Natural killer cell (primary cell): ENCODE results near the gene PRCD. TPM values are rescaled to one million over a fixed set of nuclear protein-coding genes. Genes with fewer than 3 reads are reported as not detected.

Experiments
- ATAC-seq, 3 donors: fragments of 150-1000 bp in 2 of 3; fragments of 200-7000 bp in 1 of 3; cut with Tn5 transposase; 1 replicate in 1 of 3; 2 replicates in 2 of 3; pipeline ENCODE4 v1.10.0; 2021; ENCODE audit warnings: mild to moderate bottlenecking in 2 of 3, moderate library complexity in 2 of 3
- DNase-seq, 2 donors: peaks; one replicate each; pipeline versions ENCODE4 v3.0.0 to v3.0.0-alpha.2; 2013 to 2021; ENCODE audit warnings: mixed read lengths in 1 of 2
- H3K27ac ChIP-seq: one replicate; pipeline ENCODE4 v1.5.1; 2013; ENCODE audit warnings: mild to moderate bottlenecking, low read length
- H3K27me3 ChIP-seq: one replicate; pipeline ENCODE4 v1.6.1; 2013; ENCODE audit warnings: low read length; ENCODE audit not compliant: control insufficient read depth, insufficient read depth
- H3K36me3 ChIP-seq: one replicate; pipeline ENCODE4 v1.6.1; 2013; ENCODE audit warnings: low read length; ENCODE audit not compliant: control insufficient read depth, insufficient read depth
- H3K4me1 ChIP-seq: one replicate; pipeline ENCODE4 v1.6.1; 2013; ENCODE audit warnings: low read length; ENCODE audit not compliant: control insufficient read depth, insufficient read depth
- H3K4me3 ChIP-seq: one replicate; pipeline ENCODE4 v1.5.1; 2013; ENCODE audit warnings: low read length
- H3K9me3 ChIP-seq: one replicate; pipeline ENCODE4 v1.6.1; 2013; ENCODE audit warnings: low read length; ENCODE audit not compliant: control insufficient read depth, insufficient read depth
- H3K27ac Mint-ChIP-seq, 2 donors: one replicate each; pipeline ENCODE4 v1.8.0; 2022; ENCODE audit warnings: mild to moderate bottlenecking in 2 of 2, mixed read lengths in 2 of 2, moderate library complexity in 1 of 2
- H3K27me3 Mint-ChIP-seq, 2 donors: one replicate each; pipeline ENCODE4 v1.8.0; 2022; ENCODE audit warnings: low read depth in 2 of 2, mixed read lengths in 2 of 2
- H3K36me3 Mint-ChIP-seq: one replicate; pipeline ENCODE4 v1.8.0; 2022; ENCODE audit warnings: mixed read lengths
- H3K4me1 Mint-ChIP-seq, 2 donors: one replicate each; pipeline ENCODE4 v1.8.0; 2022; ENCODE audit warnings: mixed read lengths in 2 of 2
- H3K4me3 Mint-ChIP-seq: one replicate; pipeline ENCODE4 v1.8.0; 2022; ENCODE audit warnings: mild to moderate bottlenecking, moderate library complexity, mixed read lengths
- H3K9me3 Mint-ChIP-seq, 2 donors: one replicate each; pipeline ENCODE4 v1.8.0; 2022; ENCODE audit warnings: mixed read lengths in 2 of 2
- CTCF ChIP-seq: fragments of 200-600 bp; IDR thresholded peaks from one replicate; pipeline ENCODE4 v1.8.0; 2022; ENCODE audit warnings: antibody characterized with exemption
- WGBS: methylation state at CpG from one replicate; pipeline ENCODE4 v1.1.7; 2013; ENCODE audit warnings: missing lambda C conversion rate; ENCODE audit not compliant: insufficient coverage; 5-methylcytosine and 5-hydroxymethylcytosine counted together
- intact Hi-C: fragments of 100-400 bp; cut with micrococcal nuclease; formaldehyde crosslinking; loops from one replicate; pipeline ENCODE4 v1.14.2; 2022
- total RNA-seq, 4 donors: library from RNA; stranded (reverse); fragments of 120-200 nt in 1 of 4; gene quantifications; one replicate each; pipeline versions ENCODE4 v1.2.3 to v1.2.4, GENCODE V29; 2013 to 2022

The PRCD gene
- total RNA-seq, 3 donors from 2014 or later (not counting 1 experiment from before 2014, with no cell fraction given), result 0.77 to 1.1 (median 0.82) TPM

- no peak for TF ChIP-seq CTCF
- Histone ChIP-seq H3K36me3 (no peaks in the 10 kb centered on the region), H3K4me1 (peaks cover 24% of the 10 kb centered on the region), H3K27ac (no peak overlapping the region), H3K27me3 (peaks cover 24% of the 10 kb centered on the region), H3K4me3 (no peak overlapping the region), H3K9me3 (no peaks in the 10 kb centered on the region)
- peaks cover 4% of the 10 kb centered on the region in 2 donors for H3K4me1 Mint-ChIP-seq
- DNase-seq (no peak), ATAC-seq (no peak)
- H3K9me3 Mint-ChIP-seq, result no peaks in the 10 kb centered on the region
- no peaks in the 10 kb centered on the region for H3K36me3 Mint-ChIP-seq
- 50% methylated on average over 2 of the region's 3 CpGs for WGBS
- intact Hi-C loops, result no loop called here
- H3K4me3 Mint-ChIP-seq, result no peak overlapping the region
- H3K27me3 Mint-ChIP-seq, result peaks cover 19 to 28% of the 10 kb centered on the region in 2 donors
- no peak overlapping the region for H3K27ac Mint-ChIP-seq
Observed at GRCh38 chr17:76582660-76583059, 42.8 kb downstream of the PRCD start.

GRCh38 chr17:76584427-76585032 is 44.7 kb downstream of the PRCD start:
- Mint-ChIP-seq H3K27ac (no peak overlapping the region), H3K36me3 (peaks cover 12% of the 10 kb centered on the region), H3K9me3 (no peaks in the 10 kb centered on the region), H3K4me3 (peak overlapping the region; percentile 72), H3K27me3 (peaks cover 37 to 42% of the 10 kb centered on the region in 2 donors), H3K4me1 (peaks cover 4% of the 10 kb centered on the region in 2 donors)
- H3K4me3 ChIP-seq, result peak overlapping the region; percentile 40
- H3K27ac ChIP-seq, result no peak overlapping the region
- no peaks in the 10 kb centered on the region for H3K36me3 ChIP-seq
- peaks cover 24% of the 10 kb centered on the region for H3K27me3 ChIP-seq
- H3K4me1 ChIP-seq, result peaks cover 24% of the 10 kb centered on the region
- DNase-seq (no peak), ATAC-seq (no peak)
- no peak for TF ChIP-seq CTCF
- no peaks in the 10 kb centered on the region for H3K9me3 ChIP-seq
- intact Hi-C loops, result no loop called here
- 25% methylated on average over 17 of the region's 17 CpGs for WGBS

DNA sequence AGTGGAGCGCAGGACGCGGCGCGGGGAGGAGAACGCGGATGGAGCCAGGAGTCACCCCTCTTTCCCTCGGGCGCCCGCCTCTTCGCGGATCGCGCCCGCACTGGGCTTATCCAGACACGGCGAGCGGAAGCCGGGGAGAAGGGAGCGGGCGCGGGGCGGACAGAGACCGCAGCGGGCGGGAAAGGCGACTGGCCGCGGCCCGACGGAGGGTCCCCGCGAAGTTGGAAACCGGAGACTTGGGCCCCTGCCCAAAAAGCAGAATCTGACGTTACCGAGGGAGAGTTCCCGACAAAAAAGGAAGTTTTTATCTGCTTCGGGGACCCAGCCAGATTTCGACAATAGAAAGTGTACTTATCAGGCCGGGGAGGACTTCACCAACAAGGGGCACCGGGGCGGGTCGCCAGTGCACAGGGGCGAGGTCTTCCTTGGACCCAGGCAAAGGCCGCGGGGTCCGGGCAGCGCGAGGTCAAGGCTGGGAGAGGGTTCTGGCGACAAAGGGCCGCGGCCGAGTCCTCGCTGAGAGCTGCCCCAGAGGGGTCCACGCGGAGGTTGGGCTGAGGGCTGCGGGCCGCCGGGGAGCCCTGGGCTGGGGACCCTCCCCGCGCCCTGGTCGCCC is 45.3 kb downstream of the PRCD start:
- no peak overlapping the region for H3K27ac Mint-ChIP-seq
- TF ChIP-seq CTCF, result no peak
- intact Hi-C loops, result no loop called here
- no peaks in the 10 kb centered on the region for H3K9me3 Mint-ChIP-seq
- Histone ChIP-seq H3K27ac (no peak overlapping the region), H3K36me3 (no peaks in the 10 kb centered on the region), H3K4me1 (peaks cover 24% of the 10 kb centered on the region), H3K27me3 (peaks cover 24% of the 10 kb centered on the region), H3K4me3 (peak overlapping the region; percentile 40), H3K9me3 (no peaks in the 10 kb centered on the region)
- peaks cover 4% of the 10 kb centered on the region in 2 donors for H3K4me1 Mint-ChIP-seq
- H3K27me3 Mint-ChIP-seq, result peaks cover 44 to 47% of the 10 kb centered on the region in 2 donors
- WGBS, result under 1% methylated on average over 62 of the region's 62 CpGs
- ATAC-seq, result peak in 1 of 3 donors; percentile 14
- H3K4me3 Mint-ChIP-seq, result peak overlapping the region; percentile 72
- H3K36me3 Mint-ChIP-seq, result peaks cover 14% of the 10 kb centered on the region
- DNase-seq, result peak in 1 of 2 donors; percentile 51
